Stimulated activated CD4-positive, alpha-beta T cell treated with anti-CD3 and anti-CD28 coated beads, TNF-alpha, amount 100 ng/mL, for 24 hours (primary cell): ENCODE measurements around the gene SAMD4A.

Source experiments
- DNase-seq, 3 experiments: peaks; one replicate each; pipeline ENCODE4 v3.0.0-alpha.2; 2020; ENCODE audit warnings: low read depth in 3 of 3

SAMD4A gene

GRCh38 chr14:54682578-54682977, 115.7 kb downstream of the SAMD4A start:
- no peak for DNase-seq

GRCh38 chr14:54683882-54684794, 117.2 kb downstream of the SAMD4A start:
- no peak for DNase-seq

- no peak for DNase-seq
Observed at GRCh38 chr14:54685286-54685845, 118.4 kb downstream of the SAMD4A start.

GRCh38 chr14:54686219-54686870, 119.4 kb downstream of the SAMD4A start:
- no peak for DNase-seq

- no peak for DNase-seq
Observed at GRCh38 chr14:54686871-54687749, 120.2 kb downstream of the SAMD4A start.

GRCh38 chr14:54687750-54688119, 120.8 kb downstream of the SAMD4A start:
- DNase-seq: no peak

- DNase-seq: no peak
Observed at GRCh38 chr14:54688229-54688628, 121.3 kb downstream of the SAMD4A start.

GRCh38 chr14:54689928-54690327, 123.0 kb downstream of the SAMD4A start:
- no peak for DNase-seq

- no peak for DNase-seq
Observed at GRCh38 chr14:54690887-54691286, 124.0 kb downstream of the SAMD4A start.

GRCh38 chr14:54691525-54692283, 124.8 kb downstream of the SAMD4A start:
- peak in 2 of 3 experiments; percentile 17 to 53 for DNase-seq

GRCh38 chr14:54692284-54692772, 125.4 kb downstream of the SAMD4A start:
- no peak for DNase-seq

- DNase-seq: no peak
Observed at GRCh38 chr14:54693761-54694160, 126.8 kb downstream of the SAMD4A start.

- no peak for DNase-seq
Observed at GRCh38 chr14:54695196-54695595, 128.3 kb downstream of the SAMD4A start.

GRCh38 chr14:54697001-54697400, 130.1 kb downstream of the SAMD4A start:
- no peak for DNase-seq

GRCh38 chr14:54697803-54698202, 130.9 kb downstream of the SAMD4A start:
- no peak for DNase-seq

GRCh38 chr14:54698501-54698900, 131.6 kb downstream of the SAMD4A start:
- DNase-seq: no peak

GRCh38 chr14:54698966-54699530, 132.1 kb downstream of the SAMD4A start:
- DNase-seq: no peak

GRCh38 chr14:54699735-54700134, 132.8 kb downstream of the SAMD4A start:
- no peak for DNase-seq

- no peak for DNase-seq
Observed at GRCh38 chr14:54700717-54701116, 133.8 kb downstream of the SAMD4A start.

- DNase-seq: no peak
Observed at GRCh38 chr14:54702014-54702491, 135.1 kb downstream of the SAMD4A start.
